GM12878 (cell line): Measurements from ENCODE around the gene HTR1D. TPM values are rescaled to one million over a fixed set of nuclear protein-coding genes. Genes with fewer than 3 reads are reported as not detected.

Experiments used
- ATAC-seq: fragments of 200-7000 bp; cut with Tn5 transposase; 3 replicates; pipeline ENCODE4 v1.9.1; 2020; ENCODE audit warnings: mild to moderate bottlenecking, moderate library complexity
- BruUV-seq: library from RNA; stranded (reverse); fragments of 400-500 nt; replicated peaks from 2 replicates; lab custom pipeline; 2021; lab: Mats Ljungman, UMichigan
- CTCF ChIA-PET: fragments of 300-600 bp; sonication (Branson Sonifier 250); formaldehyde crosslinking; extraction: SDS; loops from one replicate; lab custom pipeline; 2021; ENCODE audit warnings: inconsistent platforms; lab: Yijun Ruan, JAX
- POLR2A ChIA-PET: fragments of 350-600 bp; formaldehyde crosslinking; extraction: SDS; loops from one replicate; lab custom pipeline; 2021; ENCODE audit warnings: inconsistent platforms; lab: Charles Lee
- RAD21 ChIA-PET: fragments of 300-600 bp; sonication (Branson Sonifier 250); formaldehyde crosslinking; loops from one replicate; lab custom pipeline; 2023; ENCODE audit warnings: antibody characterized with exemption; ENCODE audit not compliant: unreplicated experiment; lab: Charles Lee
- SMC1A ChIA-PET: fragments of 300-600 bp; sonication (Branson Sonifier 250); formaldehyde crosslinking; loops from one replicate; lab custom pipeline; 2023; ENCODE audit not compliant: unreplicated experiment, uncharacterized antibody; lab: Charles Lee
- DNase-seq: peaks from one replicate; pipeline ENCODE4 v3.0.0-alpha.2; 2011; ENCODE audit warnings: low read depth, low spot score
- FAIRE-seq: peaks from 3 replicates; lab custom pipeline; 2011; peaks lifted over from hg19 to GRCh38; lab: Jason Lieb, UNC
- H2AFZ ChIP-seq: 2 replicates; pipeline ENCODE4 v1.6.0; 2011; ENCODE audit warnings: low read depth, low read length, control low read depth; ENCODE audit not compliant: control insufficient read depth
- H3K27ac ChIP-seq: 2 replicates; pipeline ENCODE4 v1.5.1; 2011; ENCODE audit warnings: control low read depth; ENCODE audit not compliant: control insufficient read depth, insufficient read depth
- H3K27me3 ChIP-seq, 2 experiments: replicated peaks in 1 of 2; 2 replicates each; pipeline versions ENCODE4 v1.6.0 to v1.6.1; 2011; ENCODE audit warnings: low read length in 1 of 2; ENCODE audit not compliant: control insufficient read depth in 2 of 2, insufficient read depth in 2 of 2
- H3K36me3 ChIP-seq, 2 experiments: 2 replicates each; pipeline ENCODE4 v1.5.1; 2011; ENCODE audit warnings: low read length in 1 of 2; ENCODE audit not compliant: control insufficient read depth in 2 of 2, insufficient read depth in 2 of 2
- H3K4me1 ChIP-seq: 2 replicates; pipeline ENCODE4 v1.6.1; 2011; ENCODE audit warnings: mild to moderate bottlenecking, low read length, moderate library complexity, mixed read lengths; ENCODE audit not compliant: control insufficient read depth, insufficient read depth
- H3K4me2 ChIP-seq: 2 replicates; pipeline ENCODE4 v1.6.0; 2011; ENCODE audit warnings: control low read depth; ENCODE audit not compliant: control insufficient read depth, insufficient read depth
- H3K4me3 ChIP-seq: fragments of 200-600 bp; sonication (generic); 2 replicates; pipeline ENCODE4 v1.5.1; 2016
- H3K79me2 ChIP-seq: 2 replicates; pipeline ENCODE4 v1.6.0; 2011; ENCODE audit warnings: low read length; ENCODE audit not compliant: control insufficient read depth, insufficient read depth
- H3K9ac ChIP-seq: 2 replicates; pipeline ENCODE4 v1.8.0; 2011; ENCODE audit warnings: low read length, control low read depth, mixed read lengths; ENCODE audit not compliant: control insufficient read depth, insufficient read depth
- H3K9me3 ChIP-seq: replicated peaks from 3 replicates; pipeline ENCODE4 v1.5.1; 2011; ENCODE audit warnings: mild to moderate bottlenecking, low read length; ENCODE audit not compliant: control insufficient read depth, insufficient read depth
- H4K20me1 ChIP-seq: 2 replicates; pipeline ENCODE4 v1.6.0; 2011; ENCODE audit not compliant: control insufficient read depth, insufficient read depth
- EZH2 ChIP-seq: IDR thresholded peaks from 2 replicates; pipeline ENCODE4 v1.6.1; 2012; ENCODE audit warnings: low read depth, mild to moderate bottlenecking, control low read depth, inconsistent platforms, low read length, borderline replicate concordance; ENCODE audit not compliant: control insufficient read depth
- IRF4 ChIP-seq: IDR thresholded peaks from 2 replicates; pipeline ENCODE4 v1.6.1; 2011; ENCODE audit warnings: low read depth, low read length
- NR2F1 ChIP-seq: fragments of 450-650 bp; conservative IDR thresholded peaks from 2 replicates; pipeline ENCODE4 v1.6.1; 2017; ENCODE audit warnings: mild to moderate bottlenecking
- POU2F2 ChIP-seq: IDR thresholded peaks from 3 replicates; pipeline ENCODE4 v1.6.1; 2011; ENCODE audit warnings: low read depth, mild to moderate bottlenecking, low read length, borderline replicate concordance
- RAD51 ChIP-seq: fragments of 450-650 bp; IDR thresholded peaks from 2 replicates; pipeline ENCODE4 v1.6.1; 2016; ENCODE audit warnings: moderate library complexity, mild to moderate bottlenecking, inconsistent platforms
- SP1 ChIP-seq: IDR thresholded peaks from one replicate; pipeline ENCODE4 v1.6.1; 2011; ENCODE audit warnings: low read depth, low read length
- SUPT20H ChIP-seq: IDR thresholded peaks from 2 replicates; pipeline ENCODE4 v1.6.1; 2011; ENCODE audit warnings: low read depth, mild to moderate bottlenecking, low read length, moderate library complexity, borderline replicate concordance; ENCODE audit not compliant: control insufficient read depth
- YBX1 ChIP-seq: fragments of 450-650 bp; IDR thresholded peaks from 2 replicates; pipeline ENCODE4 v1.6.1; 2016; ENCODE audit warnings: antibody characterized with exemption
- ZNF274 ChIP-seq: IDR thresholded peaks from one replicate; pipeline ENCODE4 v1.8.0; 2011; ENCODE audit not compliant: insufficient read length, insufficient read depth
- WGBS: methylation state at CpG from one replicate; pipeline ENCODE4 v1.1.6; 2016; ENCODE audit warnings: low lambda C conversion rate; ENCODE audit not compliant: insufficient replicate concordance, insufficient coverage; ENCODE audit errors: missing lambda C conversion rate; 5-methylcytosine and 5-hydroxymethylcytosine counted together
- in situ Hi-C: fragments of 300-500 bp; cut with MboI; formaldehyde crosslinking; loops from 9 replicates; pipeline ENCODE4 v1.14.3; 2018; ENCODE audit warnings: mixed read lengths
- intact Hi-C: fragments of 100-400 bp; cut with micrococcal nuclease; formaldehyde crosslinking; loops from one replicate; pipeline ENCODE4 v1.14.2; 2022; ENCODE audit not compliant: unreplicated experiment
- polyA plus RNA-seq, 11 experiments: library from polyadenylated mRNA; depleted of rRNA in 4 of 11; unstranded in 6 of 11; stranded (reverse) in 5 of 11; fragments of >200 nt; fragmentation: Nextera tagmentation in 4 of 11; fragmentation: Illumina TruSeq in 1 of 11; extraction: Ambion mirVana in 4 of 11; extraction: Trizol in 1 of 11; gene quantifications; 1 replicate in 1 of 11; 2 replicates in 10 of 11; pipeline versions ENCODE4 v1.2.1 to v1.2.3, GENCODE V29; 2011 to 2016; ENCODE audit warnings: inconsistent platforms in 2 of 11, missing spikeins in 2 of 11, low read depth in 1 of 11
- total RNA-seq, 4 experiments: library from RNA; depleted of rRNA in 3 of 4; stranded (reverse); fragments of >200 nt in 3 of 4; fragmentation: Illumina TruSeq in 1 of 4; extraction: Trizol in 1 of 4; gene quantifications; 2 replicates each; pipeline versions ENCODE4 v1.2.1 to v1.2.3, GENCODE V29; 2013 to 2021
- TF ChIP-seq, protein P1 (sequence below), 3 experiments: IDR thresholded peaks in 2 of 3; conservative IDR thresholded peaks in 1 of 3; 2 replicates each; pipeline ENCODE4 v1.5.1; 2011; ENCODE audit warnings: low read depth in 3 of 3, low read length in 3 of 3, mild to moderate bottlenecking in 3 of 3, control low read depth in 2 of 3, moderate library complexity in 2 of 3, inconsistent platforms in 1 of 3, mixed read lengths in 1 of 3; ENCODE audit not compliant: control insufficient read depth in 2 of 3, insufficient read depth in 1 of 3; ENCODE audit errors: extremely low read depth in 1 of 3
- TF ChIP-seq, protein P2 (sequence below): IDR thresholded peaks from 2 replicates; pipeline ENCODE4 v1.6.1; 2011; ENCODE audit warnings: low read depth, low read length, improper control_type of control experiment, borderline replicate concordance
- TF ChIP-seq, protein P3 (sequence below): fragments of 450-650 bp; IDR thresholded peaks from 2 replicates; pipeline ENCODE4 v1.6.1; 2014; ENCODE audit warnings: mild to moderate bottlenecking
- TF ChIP-seq, protein P4 (sequence below): IDR thresholded peaks from 2 replicates; pipeline ENCODE4 v1.6.1; 2011; ENCODE audit warnings: borderline replicate concordance, low read depth, mild to moderate bottlenecking, moderate library complexity, mixed read lengths, low read length; ENCODE audit not compliant: insufficient read depth; ENCODE audit errors: extremely low read length
- TF ChIP-seq, protein P5 (sequence below): fragments of 450-650 bp; IDR thresholded peaks from 2 replicates; pipeline ENCODE4 v1.6.1; 2017; ENCODE audit warnings: mild to moderate bottlenecking, moderate library complexity

Gene HTR1D
- total and polyA plus RNA-seq, 10 of the 15 experiments (the other 5 are each of a cell fraction or from before 2014, with no cell fraction given), result 0.07 TPM; not detected in 9

DNA sequence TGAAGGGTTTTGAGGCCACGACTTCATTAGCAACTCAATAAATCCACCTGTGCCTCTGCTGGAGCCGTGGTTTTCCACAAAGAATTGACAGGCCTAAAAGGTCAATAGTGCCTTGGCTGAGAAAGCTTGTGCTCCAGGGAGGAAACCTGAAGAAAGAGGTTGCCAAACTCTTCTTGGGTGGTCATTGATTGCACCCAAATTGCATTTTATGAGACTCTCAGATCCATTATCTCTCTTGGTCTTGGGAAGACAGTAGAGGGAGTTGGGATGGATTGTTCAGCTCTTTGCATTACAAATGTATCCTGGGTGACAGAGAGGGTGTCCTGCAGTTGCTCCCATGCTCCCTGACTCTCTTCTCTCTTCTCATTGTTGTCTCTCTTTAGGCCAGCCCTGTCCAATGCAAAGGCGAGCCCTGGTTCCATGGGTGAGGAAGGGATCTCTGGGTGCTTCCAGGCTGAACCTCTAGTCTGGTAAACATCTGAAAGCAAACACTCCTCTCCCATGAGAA lies 46.1 kb upstream of the HTR1D start:
- 0% methylated on average over 3 of the region's 3 CpGs for WGBS
- TF ChIP-seq POU2F2 (no peak), SP1 (no peak), ZNF274 (no peak), IRF4 (no peak), EZH2 (no peak), RAD51 (no peak), SUPT20H (no peak), NR2F1 (no peak), YBX1 (no peak)
- TF ChIP-seq, protein P1, sequence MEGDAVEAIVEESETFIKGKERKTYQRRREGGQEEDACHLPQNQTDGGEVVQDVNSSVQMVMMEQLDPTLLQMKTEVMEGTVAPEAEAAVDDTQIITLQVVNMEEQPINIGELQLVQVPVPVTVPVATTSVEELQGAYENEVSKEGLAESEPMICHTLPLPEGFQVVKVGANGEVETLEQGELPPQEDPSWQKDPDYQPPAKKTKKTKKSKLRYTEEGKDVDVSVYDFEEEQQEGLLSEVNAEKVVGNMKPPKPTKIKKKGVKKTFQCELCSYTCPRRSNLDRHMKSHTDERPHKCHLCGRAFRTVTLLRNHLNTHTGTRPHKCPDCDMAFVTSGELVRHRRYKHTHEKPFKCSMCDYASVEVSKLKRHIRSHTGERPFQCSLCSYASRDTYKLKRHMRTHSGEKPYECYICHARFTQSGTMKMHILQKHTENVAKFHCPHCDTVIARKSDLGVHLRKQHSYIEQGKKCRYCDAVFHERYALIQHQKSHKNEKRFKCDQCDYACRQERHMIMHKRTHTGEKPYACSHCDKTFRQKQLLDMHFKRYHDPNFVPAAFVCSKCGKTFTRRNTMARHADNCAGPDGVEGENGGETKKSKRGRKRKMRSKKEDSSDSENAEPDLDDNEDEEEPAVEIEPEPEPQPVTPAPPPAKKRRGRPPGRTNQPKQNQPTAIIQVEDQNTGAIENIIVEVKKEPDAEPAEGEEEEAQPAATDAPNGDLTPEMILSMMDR (IDR thresholded peaks at IDR 0.05 in 2 of 3, conservative IDR thresholded peaks at IDR 0.05 in 1 of 3; ENCODE audit: control insufficient read depth in 2 of 3, extremely low read depth in 1 of 3, insufficient read depth in 1 of 3, low read depth in 3 of 3, low read length in 3 of 3), result no peak
- TF ChIP-seq, protein P2, sequence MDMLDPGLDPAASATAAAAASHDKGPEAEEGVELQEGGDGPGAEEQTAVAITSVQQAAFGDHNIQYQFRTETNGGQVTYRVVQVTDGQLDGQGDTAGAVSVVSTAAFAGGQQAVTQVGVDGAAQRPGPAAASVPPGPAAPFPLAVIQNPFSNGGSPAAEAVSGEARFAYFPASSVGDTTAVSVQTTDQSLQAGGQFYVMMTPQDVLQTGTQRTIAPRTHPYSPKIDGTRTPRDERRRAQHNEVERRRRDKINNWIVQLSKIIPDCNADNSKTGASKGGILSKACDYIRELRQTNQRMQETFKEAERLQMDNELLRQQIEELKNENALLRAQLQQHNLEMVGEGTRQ, result no peak
- TF ChIP-seq, protein P3, sequence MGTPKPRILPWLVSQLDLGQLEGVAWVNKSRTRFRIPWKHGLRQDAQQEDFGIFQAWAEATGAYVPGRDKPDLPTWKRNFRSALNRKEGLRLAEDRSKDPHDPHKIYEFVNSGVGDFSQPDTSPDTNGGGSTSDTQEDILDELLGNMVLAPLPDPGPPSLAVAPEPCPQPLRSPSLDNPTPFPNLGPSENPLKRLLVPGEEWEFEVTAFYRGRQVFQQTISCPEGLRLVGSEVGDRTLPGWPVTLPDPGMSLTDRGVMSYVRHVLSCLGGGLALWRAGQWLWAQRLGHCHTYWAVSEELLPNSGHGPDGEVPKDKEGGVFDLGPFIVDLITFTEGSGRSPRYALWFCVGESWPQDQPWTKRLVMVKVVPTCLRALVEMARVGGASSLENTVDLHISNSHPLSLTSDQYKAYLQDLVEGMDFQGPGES, result no peak
- TF ChIP-seq, protein P4, sequence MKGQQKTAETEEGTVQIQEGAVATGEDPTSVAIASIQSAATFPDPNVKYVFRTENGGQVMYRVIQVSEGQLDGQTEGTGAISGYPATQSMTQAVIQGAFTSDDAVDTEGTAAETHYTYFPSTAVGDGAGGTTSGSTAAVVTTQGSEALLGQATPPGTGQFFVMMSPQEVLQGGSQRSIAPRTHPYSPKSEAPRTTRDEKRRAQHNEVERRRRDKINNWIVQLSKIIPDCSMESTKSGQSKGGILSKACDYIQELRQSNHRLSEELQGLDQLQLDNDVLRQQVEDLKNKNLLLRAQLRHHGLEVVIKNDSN, result no peak
- TF ChIP-seq, protein P5, sequence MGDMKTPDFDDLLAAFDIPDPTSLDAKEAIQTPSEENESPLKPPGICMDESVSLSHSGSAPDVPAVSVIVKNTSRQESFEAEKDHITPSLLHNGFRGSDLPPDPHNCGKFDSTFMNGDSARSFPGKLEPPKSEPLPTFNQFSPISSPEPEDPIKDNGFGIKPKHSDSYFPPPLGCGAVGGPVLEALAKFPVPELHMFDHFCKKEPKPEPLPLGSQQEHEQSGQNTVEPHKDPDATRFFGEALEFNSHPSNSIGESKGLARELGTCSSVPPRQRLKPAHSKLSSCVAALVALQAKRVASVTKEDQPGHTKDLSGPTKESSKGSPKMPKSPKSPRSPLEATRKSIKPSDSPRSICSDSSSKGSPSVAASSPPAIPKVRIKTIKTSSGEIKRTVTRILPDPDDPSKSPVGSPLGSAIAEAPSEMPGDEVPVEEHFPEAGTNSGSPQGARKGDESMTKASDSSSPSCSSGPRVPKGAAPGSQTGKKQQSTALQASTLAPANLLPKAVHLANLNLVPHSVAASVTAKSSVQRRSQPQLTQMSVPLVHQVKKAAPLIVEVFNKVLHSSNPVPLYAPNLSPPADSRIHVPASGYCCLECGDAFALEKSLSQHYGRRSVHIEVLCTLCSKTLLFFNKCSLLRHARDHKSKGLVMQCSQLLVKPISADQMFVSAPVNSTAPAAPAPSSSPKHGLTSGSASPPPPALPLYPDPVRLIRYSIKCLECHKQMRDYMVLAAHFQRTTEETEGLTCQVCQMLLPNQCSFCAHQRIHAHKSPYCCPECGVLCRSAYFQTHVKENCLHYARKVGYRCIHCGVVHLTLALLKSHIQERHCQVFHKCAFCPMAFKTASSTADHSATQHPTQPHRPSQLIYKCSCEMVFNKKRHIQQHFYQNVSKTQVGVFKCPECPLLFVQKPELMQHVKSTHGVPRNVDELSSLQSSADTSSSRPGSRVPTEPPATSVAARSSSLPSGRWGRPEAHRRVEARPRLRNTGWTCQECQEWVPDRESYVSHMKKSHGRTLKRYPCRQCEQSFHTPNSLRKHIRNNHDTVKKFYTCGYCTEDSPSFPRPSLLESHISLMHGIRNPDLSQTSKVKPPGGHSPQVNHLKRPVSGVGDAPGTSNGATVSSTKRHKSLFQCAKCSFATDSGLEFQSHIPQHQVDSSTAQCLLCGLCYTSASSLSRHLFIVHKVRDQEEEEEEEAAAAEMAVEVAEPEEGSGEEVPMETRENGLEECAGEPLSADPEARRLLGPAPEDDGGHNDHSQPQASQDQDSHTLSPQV, result no peak

More for the DNA sequence above, 46.1 kb upstream of the HTR1D start:
- RAD21 ChIA-PET, result no interaction called here
- no peaks in the 10 kb centered on the region for H3K79me2 ChIP-seq
- no peak overlapping the region for H2AFZ ChIP-seq
- no peak overlapping the region for H3K27ac ChIP-seq
- DNase-seq, result no peak
- in situ Hi-C loops, result no loop called here
- no peak for FAIRE-seq
- POLR2A ChIA-PET, result interaction anchor here (0.6 to 0.7 kb wide), 3 partner anchors 67 to 1218 kb away, joined by 3 to 5 read pairs (median 3); no protein-coding TSS in a partner anchor
- SMC1A ChIA-PET, result interaction anchor here (0.7 to 1.9 kb wide), 3 partner anchors 9 to 286 kb away, joined by 3 to 4 read pairs (median 3); no protein-coding TSS in a partner anchor
- CTCF ChIA-PET, result interaction anchor here (0.6 to 1.9 kb wide), 7 partner anchors 43 to 468 kb away, joined by 3 to 4 read pairs (median 3); no protein-coding TSS in a partner anchor
- no peak overlapping the region for H3K4me2 ChIP-seq
- intact Hi-C loops, result no loop called here
- no peaks in the 10 kb centered on the region for H3K4me1 ChIP-seq
- no peak for ATAC-seq
- H3K9ac ChIP-seq, result no peak overlapping the region
- BruUV-seq, result no TSS peak
- no peak overlapping the region for H3K4me3 ChIP-seq
- H3K9me3 ChIP-seq, result no peaks in the 10 kb centered on the region
- no peaks in the 10 kb centered on the region for H3K36me3 ChIP-seq
- no peaks in the 10 kb centered on the region for H3K27me3 ChIP-seq
- no peaks in the 10 kb centered on the region for H4K20me1 ChIP-seq
